Camera-type eye (tissue), 1 donor: ENCODE results near the gene BANF1. TPM values are rescaled to one million over a fixed set of nuclear protein-coding genes. Genes with fewer than 3 reads are reported as not detected.

ENCODE experiments used
- total RNA-seq: library from RNA; depleted of rRNA; stranded (reverse); fragments of >200 nt; gene quantifications from one replicate; pipeline ENCODE4 v1.2.3, GENCODE V29; 2014

The BANF1 gene, protein sequence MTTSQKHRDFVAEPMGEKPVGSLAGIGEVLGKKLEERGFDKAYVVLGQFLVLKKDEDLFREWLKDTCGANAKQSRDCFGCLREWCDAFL
- total RNA-seq, result 17.2 TPM

DNA sequence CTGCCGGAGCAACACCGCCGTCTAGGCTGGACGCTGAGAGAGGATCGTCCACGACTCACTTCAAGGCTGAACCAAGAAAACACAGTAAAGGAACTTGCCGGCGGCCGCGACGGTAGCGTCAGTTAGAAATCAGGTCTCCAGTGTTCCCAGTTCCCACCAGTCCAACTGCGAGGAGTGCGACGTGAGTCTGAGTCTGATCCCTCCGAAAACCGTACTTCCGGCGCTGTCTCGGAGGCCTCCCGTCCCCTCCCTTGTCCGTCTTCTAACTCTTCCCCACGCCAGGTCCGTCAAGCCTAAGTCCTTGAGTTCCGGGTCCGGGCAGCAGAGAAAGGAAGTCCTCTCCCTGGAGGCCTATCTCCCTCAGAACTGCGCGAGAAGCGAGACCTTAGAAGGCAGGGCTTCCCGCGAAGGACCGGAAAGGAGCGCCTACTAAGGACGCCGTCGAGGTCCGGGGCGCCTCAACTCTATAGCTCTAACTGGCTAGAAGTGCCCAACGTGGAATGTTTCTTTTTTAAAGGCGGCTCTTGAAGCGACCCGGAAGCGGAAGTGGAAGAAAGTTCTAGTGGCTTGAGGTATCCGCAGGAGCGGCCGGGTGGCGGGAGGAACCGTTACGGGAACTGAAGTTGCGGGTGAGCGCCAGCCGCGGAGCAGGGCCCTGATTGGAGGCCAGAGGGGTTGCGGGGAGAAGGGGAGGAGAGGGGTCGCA lies at the start of gene BANF1, which contains the start of gene EIF1AD:
TSS of gene BANF1 (plus strand) at position 562 of the 706 bp plus-strand sequence. CDS start 748 bp downstream, outside the sequence.
TSS of gene EIF1AD (minus strand) at position 216 of the 706 bp plus-strand sequence. CDS start 1,768 bp downstream, outside the sequence.

DNA sequence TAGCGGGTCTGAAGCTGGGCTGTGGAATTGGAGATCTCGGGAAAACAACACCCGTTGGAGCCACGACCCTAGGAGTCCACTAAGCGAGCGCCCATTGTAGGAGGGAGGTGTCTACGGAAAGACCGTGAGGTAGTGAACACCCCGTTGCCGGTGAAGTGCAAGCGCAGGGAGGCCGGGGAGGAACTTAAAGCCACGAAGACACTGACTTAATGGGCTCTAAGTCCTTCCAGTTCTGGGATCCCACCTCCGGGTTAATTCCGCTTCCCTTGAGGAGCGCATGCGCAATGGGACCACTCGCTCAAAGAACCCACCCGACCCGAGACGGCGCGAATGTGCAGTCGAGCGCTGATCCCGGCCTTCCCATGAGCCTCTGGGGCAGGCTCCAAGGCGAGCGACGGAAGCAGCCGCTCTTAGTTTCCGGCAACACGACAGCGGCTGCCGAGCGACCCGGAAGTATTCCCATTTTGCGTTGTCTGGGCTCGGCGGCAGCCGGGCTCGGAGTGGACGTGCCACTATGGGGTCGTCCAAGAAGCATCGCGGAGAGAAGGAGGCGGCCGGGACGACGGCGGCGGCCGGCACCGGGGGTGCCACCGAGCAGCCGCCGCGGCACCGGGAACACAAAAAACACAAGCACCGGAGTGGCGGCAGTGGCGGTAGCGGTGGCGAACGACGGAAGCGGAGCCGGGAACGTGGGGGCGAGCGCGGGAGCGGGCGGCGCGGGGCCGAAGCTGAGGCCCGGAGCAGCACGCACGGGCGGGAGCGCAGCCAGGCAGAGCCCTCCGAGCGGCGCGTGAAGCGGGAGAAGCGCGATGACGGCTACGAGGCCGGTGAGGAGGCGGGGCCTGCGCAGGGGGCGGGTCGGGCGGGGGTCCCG lies 40.8 kb upstream of the BANF1 start, which contains the start of gene SART1:
TSS of gene SART1 (plus strand) at position 468 of the 874 bp plus-strand sequence. CDS start at position 515, 47 bp downstream.

DNA sequence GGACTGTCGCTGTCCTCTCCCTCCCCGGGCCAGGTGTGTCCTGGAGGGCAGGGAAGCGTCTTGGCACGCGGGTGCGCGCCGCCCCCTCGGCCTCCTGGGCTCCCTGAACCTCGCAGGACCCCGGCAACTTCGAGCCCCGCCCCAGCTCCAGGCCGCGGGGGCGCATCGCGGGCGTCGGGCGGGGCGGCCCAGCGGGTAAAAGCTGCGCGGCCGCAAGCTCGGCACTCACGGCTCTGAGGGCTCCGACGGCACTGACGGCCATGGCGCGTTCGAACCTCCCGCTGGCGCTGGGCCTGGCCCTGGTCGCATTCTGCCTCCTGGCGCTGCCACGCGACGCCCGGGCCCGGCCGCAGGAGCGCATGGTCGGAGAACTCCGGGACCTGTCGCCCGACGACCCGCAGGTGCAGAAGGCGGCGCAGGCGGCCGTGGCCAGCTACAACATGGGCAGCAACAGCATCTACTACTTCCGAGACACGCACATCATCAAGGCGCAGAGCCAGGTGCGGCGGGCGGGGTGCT lies 9.5 kb downstream of the BANF1 start, which contains the start of gene CST6:
TSS of gene CST6 (plus strand) at position 224 of the 519 bp plus-strand sequence. CDS start at position 261, 37 bp downstream.

DNA sequence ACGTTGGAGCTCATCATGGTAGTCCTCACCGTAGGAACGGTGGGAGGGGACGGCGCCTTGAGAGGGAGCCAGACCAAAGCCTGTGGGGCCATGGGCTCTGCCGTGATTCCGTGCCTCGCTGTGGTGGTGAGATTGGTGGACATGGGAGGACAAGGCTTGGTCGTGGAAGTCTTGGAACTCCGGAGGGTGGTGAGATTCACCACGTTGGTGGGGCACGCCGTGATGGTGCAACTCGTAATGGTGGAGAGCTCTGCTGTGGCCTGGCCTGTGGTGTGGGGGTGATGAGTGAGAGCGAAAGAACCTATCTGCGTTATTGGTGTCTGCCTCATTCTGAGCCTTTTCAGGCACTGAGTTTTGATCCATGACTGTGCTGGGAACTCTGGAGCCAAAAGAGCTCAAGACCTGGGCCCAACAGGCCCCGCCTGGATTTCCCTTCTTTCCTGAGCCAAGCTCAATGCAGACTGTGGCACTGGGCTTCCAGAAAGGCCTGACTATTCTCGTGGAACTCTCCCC lies 23.8 kb downstream of the BANF1 start, which contains the start of gene CATSPER1:
TSS of gene CATSPER1 (minus strand) at position 463 of the 513 bp plus-strand sequence. CDS start at position 363, 100 bp downstream.

DNA sequence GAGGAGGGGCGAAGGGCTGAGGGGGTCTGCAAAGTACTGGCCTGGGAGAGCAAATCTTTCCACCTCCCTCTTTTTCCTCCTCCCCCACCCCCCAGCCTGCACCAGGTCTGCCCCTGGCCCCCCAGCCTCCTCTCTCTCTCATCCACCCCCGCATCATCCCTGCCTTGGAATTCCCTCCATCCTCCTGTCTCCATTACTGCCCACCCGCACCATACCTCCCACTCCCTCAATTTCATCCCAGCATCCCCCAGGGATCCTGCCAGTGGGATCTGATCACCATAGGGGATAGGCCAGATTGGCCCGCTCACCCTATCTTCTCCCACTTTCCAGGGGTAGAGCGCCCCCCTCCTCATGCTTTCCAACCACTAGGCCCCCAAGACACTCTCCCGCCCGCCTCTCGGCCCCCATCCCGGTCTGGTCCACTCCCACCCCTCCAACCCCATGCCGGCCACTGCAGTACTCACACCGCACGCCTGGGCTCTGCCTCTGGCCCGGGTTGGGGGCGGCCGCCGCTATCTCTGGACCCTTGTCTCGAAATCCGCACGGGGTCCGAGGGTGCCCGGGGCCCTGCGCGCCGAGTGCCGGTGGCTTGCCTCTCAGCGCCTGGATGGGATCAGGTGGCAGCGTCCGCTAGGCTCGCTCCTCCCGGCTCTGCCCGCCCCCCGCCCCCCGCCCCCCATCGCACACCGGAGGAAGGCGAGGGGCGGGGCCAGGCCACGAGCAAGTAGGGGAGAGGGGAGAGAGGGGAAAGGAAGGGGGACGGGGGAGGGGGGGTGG lies 46.4 kb downstream of the BANF1 start, which contains the start of gene GAL3ST3:
TSS of gene GAL3ST3 (minus strand) at position 615 of the 777 bp plus-strand sequence. CDS start 3,746 bp downstream, outside the sequence.

DNA sequence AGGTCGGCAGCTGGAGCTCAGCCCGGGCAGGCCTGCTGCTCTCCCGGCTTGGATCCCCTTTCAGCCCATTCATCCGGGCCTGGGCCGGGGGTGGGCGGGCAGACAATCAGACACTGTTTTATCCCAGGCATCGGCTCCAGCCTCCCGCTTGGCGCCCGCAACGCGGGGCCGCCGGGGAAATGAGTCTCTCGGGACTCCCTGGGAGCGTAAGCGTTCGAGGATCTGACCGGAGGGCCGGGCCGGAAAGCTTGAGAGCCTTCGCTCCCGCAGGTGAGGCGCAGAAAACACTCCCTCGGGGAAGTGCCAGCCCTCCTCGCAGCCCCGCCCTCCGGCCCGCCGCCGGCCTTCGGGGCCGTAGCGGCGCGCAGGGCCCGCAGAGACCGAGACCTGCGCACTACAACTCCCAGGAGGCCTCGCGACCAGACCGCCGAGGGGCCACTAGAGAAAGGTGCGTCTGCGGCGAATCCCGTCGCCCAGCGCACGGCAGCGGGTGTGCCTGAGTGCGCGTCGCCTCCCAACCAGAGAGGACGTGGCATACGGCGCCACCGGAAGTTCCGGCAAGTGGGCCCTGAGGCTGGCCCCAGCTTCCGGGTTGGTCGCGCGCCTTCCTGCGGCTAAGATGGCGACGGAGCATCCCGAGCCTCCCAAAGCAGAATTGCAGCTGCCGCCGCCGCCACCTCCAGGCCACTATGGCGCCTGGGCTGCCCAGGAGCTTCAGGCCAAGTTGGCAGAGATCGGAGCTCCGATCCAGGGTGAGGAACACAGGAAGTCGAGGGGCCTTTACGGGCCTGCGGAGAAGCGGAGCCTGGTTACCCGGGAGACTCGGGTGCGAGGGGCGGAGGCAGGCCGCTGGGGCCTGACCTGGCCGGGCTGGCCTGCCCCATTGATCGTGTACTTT lies 49.7 kb downstream of the BANF1 start, which contains the start of gene SF3B2:
TSS of gene SF3B2 (plus strand) at position 599 of the 898 bp plus-strand sequence. CDS start at position 620, 21 bp downstream.

Other genes starting within 250 kb of the BANF1 start
- 8.6 TPM for gene AP5B1, start 221.5 kb upstream of the BANF1 start, total RNA-seq
- 0.49 TPM for gene OVOL1, start 215.4 kb upstream of the BANF1 start, total RNA-seq
- 3.1 TPM for gene SNX32, start 168.5 kb upstream of the BANF1 start, total RNA-seq
- gene CFL1, start 144.3 kb upstream of the BANF1 start, total RNA-seq, result 451 TPM
- 42.3 TPM for gene MUS81, start 142.1 kb upstream of the BANF1 start, total RNA-seq
- 65.5 TPM for gene EFEMP2, start 129.7 kb upstream of the BANF1 start, total RNA-seq
- gene CTSW, start 122.7 kb upstream of the BANF1 start, total RNA-seq, result 0.77 TPM
- 67.0 TPM for gene FIBP, start 114.0 kb upstream of the BANF1 start, total RNA-seq
- 21.2 TPM for gene CCDC85B, start 111.8 kb upstream of the BANF1 start, total RNA-seq
- not detected for gene FOSL1, start 102.1 kb upstream of the BANF1 start, total RNA-seq
- gene C11orf68, start 83.4 kb upstream of the BANF1 start, total RNA-seq, result 19.1 TPM
- gene DRAP1, start 83.1 kb upstream of the BANF1 start, total RNA-seq, result 54.6 TPM
- gene TSGA10IP, start 57.0 kb upstream of the BANF1 start, total RNA-seq, result not detected
- 55.1 TPM for gene SART1, start 40.8 kb upstream of the BANF1 start, total RNA-seq
- gene EIF1AD, start 346 bp upstream of the BANF1 start, total RNA-seq, result 34.6 TPM
- not detected for gene CST6, start 9.5 kb downstream of the BANF1 start, total RNA-seq
- not detected for gene CATSPER1, start 24.0 kb downstream of the BANF1 start, total RNA-seq
- 8.4 TPM for gene GAL3ST3, start 46.7 kb downstream of the BANF1 start, total RNA-seq
- gene SF3B2, start 49.9 kb downstream of the BANF1 start, total RNA-seq, result 125 TPM
- gene PACS1, start 67.8 kb downstream of the BANF1 start, total RNA-seq, result 49.3 TPM